Superior temporal gyrus (tissue), 1 donor: ENCODE results near the gene ZSWIM6.
"Not testable (repeated sequence)": the region's sequence is repeated elsewhere in the genome, so short reads cannot be mapped to it uniquely, and the experiment has no call there.

Experiments used
- DNase-seq: peaks from one replicate; pipeline ENCODE4 v3.0.0-alpha.2; 2016; ENCODE audit errors: extremely low spot score

ZSWIM6 gene

GRCh38 chr5:61407706-61408270 lies 75.7 kb downstream of the ZSWIM6 start:
- peak; percentile 54 for DNase-seq

GRCh38 chr5:61408476-61409168 lies 76.6 kb downstream of the ZSWIM6 start:
- peak; percentile 95 for DNase-seq

GRCh38 chr5:61409568-61409967 lies 77.5 kb downstream of the ZSWIM6 start:
- DNase-seq: no peak

- DNase-seq: no peak
Observed at GRCh38 chr5:61410811-61411210, 78.8 kb downstream of the ZSWIM6 start.

GRCh38 chr5:61412361-61412760 lies 80.3 kb downstream of the ZSWIM6 start:
- no peak for DNase-seq

- not testable (repeated sequence) for DNase-seq
Observed at GRCh38 chr5:61413205-61413604, 81.1 kb downstream of the ZSWIM6 start.

GRCh38 chr5:61414806-61415205 lies 82.7 kb downstream of the ZSWIM6 start:
- DNase-seq: no peak

GRCh38 chr5:61416010-61416409 lies 84.0 kb downstream of the ZSWIM6 start:
- no peak for DNase-seq

- DNase-seq: no peak
Observed at GRCh38 chr5:61416420-61416819, 84.4 kb downstream of the ZSWIM6 start.

GRCh38 chr5:61417340-61417739 lies 85.3 kb downstream of the ZSWIM6 start:
- no peak for DNase-seq

GRCh38 chr5:61417851-61418250 lies 85.8 kb downstream of the ZSWIM6 start:
- no peak for DNase-seq

GRCh38 chr5:61419106-61419505 lies 87.0 kb downstream of the ZSWIM6 start:
- DNase-seq: no peak

- DNase-seq: no peak
Observed at GRCh38 chr5:61420016-61420415, 88.0 kb downstream of the ZSWIM6 start.

GRCh38 chr5:61421262-61421661 lies 89.2 kb downstream of the ZSWIM6 start:
- DNase-seq: not testable (repeated sequence)

GRCh38 chr5:61423487-61424145 lies 91.6 kb downstream of the ZSWIM6 start:
- no peak for DNase-seq

GRCh38 chr5:61425918-61426317 lies 93.9 kb downstream of the ZSWIM6 start:
- no peak for DNase-seq

GRCh38 chr5:61429906-61430305 lies 97.8 kb downstream of the ZSWIM6 start:
- DNase-seq: no peak

- peak; percentile 86 for DNase-seq
Observed at GRCh38 chr5:61431923-61432620, 100.0 kb downstream of the ZSWIM6 start.

- DNase-seq: peak; percentile 54
Observed at GRCh38 chr5:61435368-61435767, 103.3 kb downstream of the ZSWIM6 start.

GRCh38 chr5:61438298-61438970 lies 106.4 kb downstream of the ZSWIM6 start:
- no peak for DNase-seq

GRCh38 chr5:61440086-61440485 lies 108.0 kb downstream of the ZSWIM6 start:
- no peak for DNase-seq

- peak; percentile 76 for DNase-seq
Observed at GRCh38 chr5:61440596-61440995, 108.5 kb downstream of the ZSWIM6 start.
